ENCODE results near the gene CAB39. TPM values are rescaled to one million over a fixed set of nuclear protein-coding genes. Genes with fewer than 3 reads are reported as not detected.

Gene CAB39
- total RNA-seq, 1 donor from 2014 or later = 68.6 TPM

DNA sequence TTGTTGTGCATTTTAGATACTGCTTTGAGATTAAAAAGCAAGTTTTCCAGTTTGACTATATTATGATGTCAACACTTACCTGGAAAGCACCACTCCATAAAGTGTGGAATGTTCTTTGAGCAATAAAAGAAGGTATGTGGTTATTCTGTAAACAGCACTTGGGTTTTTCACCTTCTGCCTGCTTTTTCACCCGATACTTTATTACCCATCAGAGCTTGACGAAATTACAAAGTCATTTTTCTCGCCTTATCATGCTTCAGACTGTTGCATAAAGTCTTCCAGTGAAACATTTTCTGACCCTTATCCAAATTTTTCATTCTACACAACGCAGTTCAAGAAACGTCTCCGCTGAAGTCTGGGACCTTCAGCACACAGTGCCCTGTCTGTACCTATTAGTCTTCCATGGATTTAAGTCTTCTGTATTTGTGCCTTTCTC is 25.2 kb downstream of the CAB39 start:
- H3K4me3 Mint-ChIP-seq = no peak overlapping the region
- POLR2A ChIA-PET = interaction anchor here (1.7 kb wide), 1 partner anchor 25 kb away, joined by 6 read pairs; the partner anchor contains the start of gene CAB39

DNA sequence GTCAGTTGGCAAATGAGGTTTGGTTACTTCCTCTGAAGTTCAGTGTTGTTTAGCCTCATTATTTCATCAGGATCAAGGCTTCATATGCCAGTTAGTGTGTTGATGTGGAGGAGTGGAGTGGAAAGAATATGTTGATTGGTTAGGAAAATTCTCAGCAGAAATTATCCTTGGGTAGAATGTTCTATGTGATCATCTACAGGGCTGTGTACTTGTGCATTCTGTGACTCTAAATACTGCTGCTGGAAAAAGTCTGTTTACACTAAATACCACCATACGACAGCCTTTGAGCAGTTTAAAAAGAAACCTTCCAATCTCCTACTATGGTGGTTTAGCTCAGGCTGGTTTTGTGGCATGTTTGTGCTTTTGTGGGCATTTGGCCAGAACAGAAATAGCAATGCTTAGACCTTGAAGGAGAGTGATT is 25.8 kb downstream of the CAB39 start:
- H3K27me3 Mint-ChIP-seq = no peaks in the 10 kb centered on the region
- POLR2A ChIA-PET = interaction anchor here (0.5 to 1.7 kb wide), 2 partner anchors 26 to 27 kb away, joined by 3 to 6 read pairs; partner anchors contain the start of gene CAB39
- TF ChIP-seq, protein P1, sequence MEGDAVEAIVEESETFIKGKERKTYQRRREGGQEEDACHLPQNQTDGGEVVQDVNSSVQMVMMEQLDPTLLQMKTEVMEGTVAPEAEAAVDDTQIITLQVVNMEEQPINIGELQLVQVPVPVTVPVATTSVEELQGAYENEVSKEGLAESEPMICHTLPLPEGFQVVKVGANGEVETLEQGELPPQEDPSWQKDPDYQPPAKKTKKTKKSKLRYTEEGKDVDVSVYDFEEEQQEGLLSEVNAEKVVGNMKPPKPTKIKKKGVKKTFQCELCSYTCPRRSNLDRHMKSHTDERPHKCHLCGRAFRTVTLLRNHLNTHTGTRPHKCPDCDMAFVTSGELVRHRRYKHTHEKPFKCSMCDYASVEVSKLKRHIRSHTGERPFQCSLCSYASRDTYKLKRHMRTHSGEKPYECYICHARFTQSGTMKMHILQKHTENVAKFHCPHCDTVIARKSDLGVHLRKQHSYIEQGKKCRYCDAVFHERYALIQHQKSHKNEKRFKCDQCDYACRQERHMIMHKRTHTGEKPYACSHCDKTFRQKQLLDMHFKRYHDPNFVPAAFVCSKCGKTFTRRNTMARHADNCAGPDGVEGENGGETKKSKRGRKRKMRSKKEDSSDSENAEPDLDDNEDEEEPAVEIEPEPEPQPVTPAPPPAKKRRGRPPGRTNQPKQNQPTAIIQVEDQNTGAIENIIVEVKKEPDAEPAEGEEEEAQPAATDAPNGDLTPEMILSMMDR (IDR thresholded peaks at IDR 0.05) = no peak
- intact Hi-C loops (cut with micrococcal nuclease) = no loop called here
- no peaks in the 10 kb centered on the region for H3K9me3 Mint-ChIP-seq
- ATAC-seq (ENCODE audit: low read depth) (no peak), DNase-seq (no peak)
- H3K4me3 Mint-ChIP-seq = no peak overlapping the region
- peak overlapping the region; percentile 3 for H3K27ac Mint-ChIP-seq
- CTCF ChIA-PET = no interaction called here
- peaks cover 23% of the 10 kb centered on the region for H3K36me3 Mint-ChIP-seq (ENCODE audit: low read depth)
- H3K4me1 Mint-ChIP-seq = peaks cover 56% of the 10 kb centered on the region

More for the DNA sequence above, 25.2 kb downstream of the CAB39 start:
- Mint-ChIP-seq H3K9me3 (no peaks in the 10 kb centered on the region), H3K27me3 (no peaks in the 10 kb centered on the region), H3K27ac (no peak overlapping the region), H3K36me3 (ENCODE audit: low read depth) (peaks cover 23% of the 10 kb centered on the region), H3K4me1 (peaks cover 60% of the 10 kb centered on the region)
- TF ChIP-seq, protein P1 (IDR thresholded peaks at IDR 0.05) = no peak
- DNase-seq (no peak), ATAC-seq (ENCODE audit: low read depth) (no peak)
- intact Hi-C loops (cut with micrococcal nuclease) = no loop called here
- CTCF ChIA-PET = no interaction called here

DNA sequence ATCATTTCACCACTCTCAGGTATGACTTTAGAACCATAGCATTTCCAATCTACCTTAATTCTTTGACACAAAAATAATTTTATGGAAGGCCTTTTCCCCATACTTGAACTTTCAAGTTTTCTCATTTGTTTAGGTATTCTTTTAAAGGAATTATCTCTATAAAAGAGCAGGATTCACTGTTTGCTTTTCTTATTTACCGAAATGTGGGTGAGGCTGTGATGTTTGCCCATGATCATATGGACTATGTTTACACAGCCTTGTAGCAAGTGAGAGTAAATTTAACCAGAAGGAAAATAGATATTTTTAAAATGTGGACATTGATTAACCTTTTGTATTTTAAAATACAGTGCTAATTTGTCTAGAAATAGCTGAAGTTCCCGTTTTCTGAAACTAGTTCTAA is 26.3 kb downstream of the CAB39 start:
- H3K9me3 Mint-ChIP-seq = no peaks in the 10 kb centered on the region
- H3K4me3 Mint-ChIP-seq = no peak overlapping the region
- H3K27me3 Mint-ChIP-seq = no peaks in the 10 kb centered on the region
- POLR2A ChIA-PET = interaction anchor here (0.5 kb wide), 1 partner anchor 27 kb away, joined by 3 read pairs; no protein-coding TSS in a partner anchor
- intact Hi-C loops (cut with micrococcal nuclease) = no loop called here
- H3K36me3 Mint-ChIP-seq (ENCODE audit: low read depth) = peaks cover 27% of the 10 kb centered on the region
- no peak for DNase-seq
- H3K27ac Mint-ChIP-seq = no peak overlapping the region
- CTCF ChIA-PET = no interaction called here
- TF ChIP-seq, protein P1 (IDR thresholded peaks at IDR 0.05) = no peak
- no peak for ATAC-seq (ENCODE audit: low read depth)
- peaks cover 51% of the 10 kb centered on the region for H3K4me1 Mint-ChIP-seq

DNA sequence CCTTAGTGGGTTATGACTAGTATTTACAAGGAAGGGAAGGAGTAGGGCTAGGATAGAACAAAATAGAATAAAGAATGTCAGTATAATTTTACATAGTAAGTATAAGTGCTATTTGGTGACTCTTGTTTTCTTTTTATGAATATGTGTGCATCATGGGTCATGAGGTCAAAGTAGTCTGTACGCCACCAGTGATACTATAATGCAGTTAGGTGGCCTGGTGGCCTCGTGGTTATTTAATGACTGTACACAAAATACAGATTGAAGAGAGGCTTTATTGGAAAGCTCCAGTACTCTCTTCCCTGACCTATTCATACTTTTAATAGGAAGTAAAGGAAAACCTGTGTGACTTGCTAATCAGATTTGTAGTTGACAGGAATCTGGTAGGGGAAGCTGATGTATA is 27.3 kb downstream of the CAB39 start:
- ChIA-PET POLR2A (no interaction called here), CTCF (no interaction called here)
- H3K27ac Mint-ChIP-seq = no peak overlapping the region
- TF ChIP-seq, protein P1 (IDR thresholded peaks at IDR 0.05) = no peak
- H3K36me3 Mint-ChIP-seq (ENCODE audit: low read depth) = peaks cover 32% of the 10 kb centered on the region
- intact Hi-C loops (cut with micrococcal nuclease) = no loop called here
- ATAC-seq (ENCODE audit: low read depth) (no peak), DNase-seq (no peak)
- H3K27me3 Mint-ChIP-seq = no peaks in the 10 kb centered on the region
- H3K4me1 Mint-ChIP-seq = peaks cover 40% of the 10 kb centered on the region
- no peak overlapping the region for H3K4me3 Mint-ChIP-seq
- no peaks in the 10 kb centered on the region for H3K9me3 Mint-ChIP-seq

GRCh38 chr2:230742781-230743180 is 30.1 kb downstream of the CAB39 start:
- Mint-ChIP-seq H3K4me1 (peaks cover 20% of the 10 kb centered on the region), H3K9me3 (no peaks in the 10 kb centered on the region), H3K36me3 (ENCODE audit: low read depth) (peaks cover 49% of the 10 kb centered on the region), H3K4me3 (no peak overlapping the region), H3K27ac (no peak overlapping the region), H3K27me3 (no peaks in the 10 kb centered on the region)
- DNase-seq (no peak), ATAC-seq (ENCODE audit: low read depth) (no peak)
- CTCF ChIA-PET = no interaction called here
- TF ChIP-seq, protein P1 (IDR thresholded peaks at IDR 0.05) = no peak
- intact Hi-C loops (cut with micrococcal nuclease) = no loop called here
- POLR2A ChIA-PET = no interaction called here

All from activated B cell treated with CpG ODN at 0.5 μM for 24 hours (primary cell).